WERI-Rb-1 (cell line): ENCODE measurements around the gene AMZ1.

ENCODE experiments used
- DNase-seq: peaks from one replicate; pipeline ENCODE4 v3.0.0-alpha.2; 2020
- H3K27ac ChIP-seq: fragments of 250-450 bp; sonication (Bioruptor Pico); 2 replicates; pipeline ENCODE4 v1.5.1; 2020; ENCODE audit warnings: mild to moderate bottlenecking, moderate library complexity
- H3K27me3 ChIP-seq: fragments of 250-450 bp; sonication (Bioruptor Pico); 2 replicates; pipeline ENCODE4 v1.5.1; 2021; ENCODE audit warnings: mild to moderate bottlenecking, low read depth, moderate library complexity; ENCODE audit not compliant: insufficient read depth, severe bottlenecking
- H3K36me3 ChIP-seq: fragments of 250-450 bp; sonication (Bioruptor Pico); 2 replicates; pipeline ENCODE4 v1.5.1; 2020; ENCODE audit warnings: mild to moderate bottlenecking, moderate library complexity
- H3K4me3 ChIP-seq: 2 replicates; pipeline ENCODE4 v1.5.1; 2011; ENCODE audit warnings: low read depth, mild to moderate bottlenecking, control low read depth, low read length
- H3K9me3 ChIP-seq: fragments of 250-450 bp; sonication (Bioruptor Pico); 2 replicates; pipeline ENCODE4 v1.5.1; 2021; ENCODE audit warnings: mild to moderate bottlenecking, moderate library complexity; ENCODE audit not compliant: severe bottlenecking
- TF ChIP-seq, protein P1 (sequence below): IDR thresholded peaks from 2 replicates; pipeline ENCODE4 v1.5.1; 2011; ENCODE audit warnings: low read depth, mild to moderate bottlenecking, control low read depth, inconsistent platforms, low read length

AMZ1 gene

DNA sequence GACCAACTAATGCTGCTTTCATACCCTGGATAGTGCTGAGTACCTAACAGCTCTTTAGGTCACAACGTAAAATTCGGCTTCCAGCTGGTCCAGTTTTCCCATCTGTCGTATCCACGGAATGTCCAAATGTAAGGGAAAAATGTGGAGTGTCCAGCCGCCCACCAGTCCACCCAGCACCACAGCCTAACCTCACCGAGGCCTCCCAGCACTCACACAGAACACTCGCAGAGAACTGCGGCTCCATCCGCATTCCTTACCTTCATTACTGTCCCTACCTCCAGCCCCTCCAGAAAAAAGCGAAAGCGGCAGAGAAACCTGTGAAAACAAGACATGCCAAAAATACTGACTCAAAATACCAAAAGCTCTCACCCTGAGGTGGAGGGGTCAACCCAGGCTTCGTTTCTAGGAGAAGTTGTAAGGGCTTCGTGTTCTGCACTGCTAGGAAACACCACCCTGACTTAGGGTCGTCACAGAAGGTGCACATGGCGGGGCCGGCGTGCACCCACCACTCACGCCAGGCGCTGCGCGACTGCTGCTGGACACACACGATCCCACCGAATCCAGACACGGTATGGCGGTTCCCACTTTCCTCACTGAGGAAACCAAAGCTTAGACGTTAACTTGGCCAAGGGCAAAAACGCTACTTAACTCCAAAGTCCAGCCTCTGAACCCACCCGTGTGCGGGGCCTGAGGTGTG is 73.9 kb downstream of the AMZ1 start:
- Histone ChIP-seq H3K27me3 (no peaks in the 10 kb centered on the region), H3K4me3 (no peak overlapping the region), H3K9me3 (no peaks in the 10 kb centered on the region), H3K36me3 (no peaks in the 10 kb centered on the region), H3K27ac (no peak overlapping the region)
- TF ChIP-seq, protein P1, sequence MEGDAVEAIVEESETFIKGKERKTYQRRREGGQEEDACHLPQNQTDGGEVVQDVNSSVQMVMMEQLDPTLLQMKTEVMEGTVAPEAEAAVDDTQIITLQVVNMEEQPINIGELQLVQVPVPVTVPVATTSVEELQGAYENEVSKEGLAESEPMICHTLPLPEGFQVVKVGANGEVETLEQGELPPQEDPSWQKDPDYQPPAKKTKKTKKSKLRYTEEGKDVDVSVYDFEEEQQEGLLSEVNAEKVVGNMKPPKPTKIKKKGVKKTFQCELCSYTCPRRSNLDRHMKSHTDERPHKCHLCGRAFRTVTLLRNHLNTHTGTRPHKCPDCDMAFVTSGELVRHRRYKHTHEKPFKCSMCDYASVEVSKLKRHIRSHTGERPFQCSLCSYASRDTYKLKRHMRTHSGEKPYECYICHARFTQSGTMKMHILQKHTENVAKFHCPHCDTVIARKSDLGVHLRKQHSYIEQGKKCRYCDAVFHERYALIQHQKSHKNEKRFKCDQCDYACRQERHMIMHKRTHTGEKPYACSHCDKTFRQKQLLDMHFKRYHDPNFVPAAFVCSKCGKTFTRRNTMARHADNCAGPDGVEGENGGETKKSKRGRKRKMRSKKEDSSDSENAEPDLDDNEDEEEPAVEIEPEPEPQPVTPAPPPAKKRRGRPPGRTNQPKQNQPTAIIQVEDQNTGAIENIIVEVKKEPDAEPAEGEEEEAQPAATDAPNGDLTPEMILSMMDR: no peak
- no peak for DNase-seq

DNA sequence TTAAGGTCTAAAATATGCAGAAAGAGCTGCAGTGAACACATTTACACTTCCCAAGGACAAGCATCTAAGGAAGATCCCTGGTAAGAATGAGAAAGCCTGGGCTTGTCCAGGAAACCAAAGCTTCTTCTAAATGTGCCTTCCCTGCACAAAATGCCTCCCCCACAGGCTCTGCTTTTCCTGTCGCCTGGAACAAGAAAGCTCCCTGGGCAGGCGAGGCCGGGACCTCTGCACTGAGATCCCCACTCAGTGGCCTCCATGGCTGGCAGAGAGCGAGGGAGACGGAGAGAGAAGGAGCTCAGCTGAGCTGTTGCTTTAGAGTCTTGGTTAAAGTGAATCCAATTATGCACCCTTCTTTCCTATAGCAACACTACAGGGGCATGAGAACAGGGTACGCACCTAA is 75.6 kb downstream of the AMZ1 start:
- TF ChIP-seq, protein P1: no peak
- no peaks in the 10 kb centered on the region for H3K36me3 ChIP-seq
- no peak overlapping the region for H3K27ac ChIP-seq

DNA sequence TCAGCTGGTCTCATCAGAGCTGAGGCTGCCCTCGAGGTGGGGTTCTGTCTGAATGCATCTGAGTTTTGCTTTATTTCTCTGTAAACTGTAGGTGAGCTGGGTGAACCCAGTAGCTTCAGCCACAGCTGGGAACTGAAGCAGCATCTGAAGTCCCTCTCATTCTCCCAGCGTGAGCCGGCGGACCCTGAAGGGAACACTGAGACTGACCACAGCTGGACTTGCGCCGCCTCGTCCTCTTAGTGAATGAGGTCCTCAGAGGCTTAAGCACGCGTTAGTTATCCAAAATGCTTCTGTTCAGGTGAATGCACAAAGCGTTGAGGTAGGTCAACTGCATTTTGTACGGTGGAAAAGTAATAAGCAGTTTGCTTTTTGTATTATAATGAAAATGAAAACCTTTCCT is 76.6 kb downstream of the AMZ1 start:
- TF ChIP-seq, protein P1: no peak
- Histone ChIP-seq H3K27ac (no peak overlapping the region), H3K36me3 (no peaks in the 10 kb centered on the region), H3K4me3 (no peak overlapping the region), H3K9me3 (no peaks in the 10 kb centered on the region), H3K27me3 (no peaks in the 10 kb centered on the region)
- no peak for DNase-seq

More for the DNA sequence above, 75.6 kb downstream of the AMZ1 start:
- Histone ChIP-seq H3K9me3 (no peaks in the 10 kb centered on the region), H3K4me3 (no peak overlapping the region), H3K27me3 (no peaks in the 10 kb centered on the region)
- no peak for DNase-seq
